ENCODE data around the gene SLC38A11.

GRCh38 chr2:164852086-164852485, 103.2 kb downstream of the SLC38A11 start:
- TF ChIP-seq POLR2A (IDR thresholded peaks at IDR 0.05; ENCODE audit: low read depth, low read length) (no peak), POLR2AphosphoS5 (IDR thresholded peaks at IDR 0.05; ENCODE audit: low read depth, low read length) (no peak), TAF1 (IDR thresholded peaks at IDR 0.05; ENCODE audit: borderline replicate concordance, low read depth, low read length) (no peak)

Measured in GM12892 (cell line).